G401.6 (cell line): ENCODE results near the gene MRO.
"Not testable (repeated sequence)": the region's sequence is repeated elsewhere in the genome, so short reads cannot be mapped to it uniquely, and the experiment has no call there.

Source experiments
- FAIRE-seq: peaks from 2 replicates; lab custom pipeline; 2012; peaks lifted over from hg19 to GRCh38; lab: Jason Lieb, UNC

Gene MRO

GRCh38 chr18:50791599-50792438 is 28.0 kb downstream of the MRO start:
- FAIRE-seq, result no peak

- FAIRE-seq, result no peak
These were observed 28.9 kb downstream of the MRO start for GRCh38 chr18:50790948-50791347.

- FAIRE-seq, result no peak
These were observed 29.6 kb downstream of the MRO start for GRCh38 chr18:50790241-50790640.

- FAIRE-seq, result no peak
These were observed 31.5 kb downstream of the MRO start for GRCh38 chr18:50788284-50788683.

GRCh38 chr18:50786864-50787263 is 33.0 kb downstream of the MRO start:
- no peak for FAIRE-seq

GRCh38 chr18:50783553-50783952 is 36.3 kb downstream of the MRO start:
- FAIRE-seq, result no peak

GRCh38 chr18:50779021-50779420 is 40.8 kb downstream of the MRO start:
- FAIRE-seq, result not testable (repeated sequence)

GRCh38 chr18:50776383-50776782 is 43.4 kb downstream of the MRO start:
- no peak for FAIRE-seq

GRCh38 chr18:50775726-50776125 is 44.1 kb downstream of the MRO start:
- FAIRE-seq, result no peak

- FAIRE-seq, result no peak
These were observed 44.6 kb downstream of the MRO start for GRCh38 chr18:50775207-50775606.

GRCh38 chr18:50769463-50769862 is 50.4 kb downstream of the MRO start:
- no peak for FAIRE-seq

GRCh38 chr18:50757358-50757757 is 62.5 kb downstream of the MRO start:
- FAIRE-seq, result no peak

GRCh38 chr18:50754297-50754696 is 65.5 kb downstream of the MRO start:
- no peak for FAIRE-seq

GRCh38 chr18:50753311-50753710 is 66.5 kb downstream of the MRO start:
- FAIRE-seq, result no peak

GRCh38 chr18:50751947-50752346 is 67.9 kb downstream of the MRO start:
- no peak for FAIRE-seq

GRCh38 chr18:50751490-50751889 is 68.3 kb downstream of the MRO start:
- FAIRE-seq, result no peak

GRCh38 chr18:50750546-50750945 is 69.3 kb downstream of the MRO start:
- FAIRE-seq, result no peak

- no peak for FAIRE-seq
These were observed 69.9 kb downstream of the MRO start for GRCh38 chr18:50749945-50750344.

- no peak for FAIRE-seq
These were observed 70.4 kb downstream of the MRO start for GRCh38 chr18:50749421-50749820.

- FAIRE-seq, result no peak
These were observed 71.3 kb downstream of the MRO start for GRCh38 chr18:50748243-50749229.

- no peak for FAIRE-seq
These were observed 72.0 kb downstream of the MRO start for GRCh38 chr18:50747849-50748242.

- no peak for FAIRE-seq
These were observed 73.9 kb downstream of the MRO start for GRCh38 chr18:50745945-50746344.
